Gastroesophageal sphincter (tissue), 3 donors: ENCODE data around the gene KRT17.

Source experiments
- POLR2A ChIP-seq, 2 donors: fragments of 450-650 bp; IDR thresholded peaks; one replicate each; pipeline ENCODE4 v1.6.1; 2017; ENCODE audit warnings: antibody characterized with exemption in 2 of 2, mild to moderate bottlenecking in 2 of 2, moderate library complexity in 1 of 2
- POLR2AphosphoS5 ChIP-seq: sonication (generic); formaldehyde crosslinking; IDR thresholded peaks from one replicate; pipeline ENCODE4 v1.6.1; 2017; ENCODE audit warnings: antibody characterized with exemption
- TF ChIP-seq, protein P1 (sequence below), 4 experiments: fragments of 200-600 bp in 2 of 4; fragments of 450-650 bp in 2 of 4; sonication (generic) in 1 of 4; IDR thresholded peaks; one replicate each; pipeline ENCODE4 v1.5.1; 2017 to 2019; ENCODE audit warnings: antibody characterized with exemption in 4 of 4, mild to moderate bottlenecking in 2 of 4, moderate library complexity in 2 of 4

GRCh38 chr17:41600318-41600717 lies 24.1 kb downstream of the KRT17 start:
- TF ChIP-seq, protein P1, sequence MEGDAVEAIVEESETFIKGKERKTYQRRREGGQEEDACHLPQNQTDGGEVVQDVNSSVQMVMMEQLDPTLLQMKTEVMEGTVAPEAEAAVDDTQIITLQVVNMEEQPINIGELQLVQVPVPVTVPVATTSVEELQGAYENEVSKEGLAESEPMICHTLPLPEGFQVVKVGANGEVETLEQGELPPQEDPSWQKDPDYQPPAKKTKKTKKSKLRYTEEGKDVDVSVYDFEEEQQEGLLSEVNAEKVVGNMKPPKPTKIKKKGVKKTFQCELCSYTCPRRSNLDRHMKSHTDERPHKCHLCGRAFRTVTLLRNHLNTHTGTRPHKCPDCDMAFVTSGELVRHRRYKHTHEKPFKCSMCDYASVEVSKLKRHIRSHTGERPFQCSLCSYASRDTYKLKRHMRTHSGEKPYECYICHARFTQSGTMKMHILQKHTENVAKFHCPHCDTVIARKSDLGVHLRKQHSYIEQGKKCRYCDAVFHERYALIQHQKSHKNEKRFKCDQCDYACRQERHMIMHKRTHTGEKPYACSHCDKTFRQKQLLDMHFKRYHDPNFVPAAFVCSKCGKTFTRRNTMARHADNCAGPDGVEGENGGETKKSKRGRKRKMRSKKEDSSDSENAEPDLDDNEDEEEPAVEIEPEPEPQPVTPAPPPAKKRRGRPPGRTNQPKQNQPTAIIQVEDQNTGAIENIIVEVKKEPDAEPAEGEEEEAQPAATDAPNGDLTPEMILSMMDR (IDR thresholded peaks at IDR 0.05) = no peak
- TF ChIP-seq POLR2A (IDR thresholded peaks at IDR 0.05) (no peak), POLR2AphosphoS5 (no peak)
